Measurements from ENCODE around the gene PPP6R2.
"Not testable (repeated sequence)": the region's sequence is repeated elsewhere in the genome, so short reads cannot be mapped to it uniquely, and the experiment has no call there.

PPP6R2 gene

DNA sequence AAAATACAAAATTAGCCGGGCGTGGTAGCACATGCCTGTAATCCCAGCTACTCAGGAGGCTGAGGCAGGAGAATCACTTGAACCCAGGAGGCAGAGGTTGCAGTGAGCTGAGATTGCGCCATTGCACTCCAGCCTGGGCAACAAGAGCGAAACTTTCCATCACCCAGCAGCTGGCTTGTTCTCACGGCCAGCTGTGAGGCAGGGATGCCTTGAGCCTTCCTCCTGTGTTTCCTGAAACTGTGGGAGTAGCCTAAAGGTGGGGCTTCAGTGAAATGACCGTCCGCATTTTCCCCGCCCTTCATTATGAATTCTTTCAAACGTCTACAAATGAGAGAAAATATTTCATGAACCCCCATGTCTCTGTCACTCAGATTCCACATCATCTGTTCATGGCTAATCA is 65.8 kb downstream of the PPP6R2 start:
- not testable (repeated sequence) for H3K9ac ChIP-seq (ENCODE audit: low read length)
- peaks cover 32% of the 10 kb centered on the region for H3K36me3 ChIP-seq (ENCODE audit: control insufficient read depth, insufficient read depth, low read length)

DNA sequence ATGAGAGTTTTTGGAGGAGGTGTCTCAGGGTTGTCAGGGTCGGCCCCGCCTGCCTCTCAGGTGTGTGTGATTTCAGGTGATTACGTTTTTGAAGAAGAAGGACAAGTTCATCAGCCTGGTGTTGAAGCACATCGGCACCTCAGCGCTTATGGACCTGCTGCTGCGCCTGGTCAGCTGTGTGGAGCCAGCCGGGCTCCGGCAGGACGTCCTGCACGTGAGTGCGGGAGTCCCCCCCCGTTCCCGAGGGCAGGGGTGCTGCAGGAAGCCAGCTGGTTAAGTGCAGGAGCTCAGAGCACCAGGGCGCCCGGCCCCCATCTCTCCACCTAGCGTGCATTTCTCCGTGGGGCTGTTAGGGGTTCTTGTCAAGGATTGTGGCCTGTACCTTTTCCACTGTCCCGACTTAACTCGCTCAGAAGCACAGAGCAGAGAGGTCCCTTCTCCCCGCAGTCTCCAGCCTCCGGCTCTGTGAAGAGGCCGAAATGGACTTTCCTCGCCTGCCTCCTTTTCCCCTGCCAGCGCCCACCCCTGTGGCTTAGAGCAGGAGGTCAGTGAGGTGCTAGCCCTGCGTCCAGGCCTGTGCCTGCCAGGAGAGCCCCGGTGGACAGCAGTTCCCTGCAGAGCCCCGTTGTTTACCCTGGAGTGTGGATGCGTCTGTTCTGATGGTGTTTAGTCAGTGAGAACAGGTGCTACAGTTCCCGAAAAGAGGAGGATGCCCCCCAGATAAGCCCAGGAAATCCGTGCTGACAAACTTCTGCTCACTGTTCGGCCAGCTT is 71.5 kb downstream of the PPP6R2 start:
- Histone ChIP-seq H3K27ac (ENCODE audit: low read depth, low read length) (no peak overlapping the region), H3K4me3 (ENCODE audit: low read depth, low read length) (no peak overlapping the region), H3K9me3 (ENCODE audit: control insufficient read depth, insufficient read depth, low read depth, low read length) (no peaks in the 10 kb centered on the region), H3K4me1 (ENCODE audit: control insufficient read depth, insufficient read depth, low read length) (no peaks in the 10 kb centered on the region), H3K27me3 (ENCODE audit: control insufficient read depth, insufficient read depth, low read length) (no peaks in the 10 kb centered on the region), H3K9ac (ENCODE audit: low read length) (no peak overlapping the region), H3K36me3 (ENCODE audit: control insufficient read depth, insufficient read depth, low read length) (peaks cover 57% of the 10 kb centered on the region)

More for the DNA sequence above, 65.8 kb downstream of the PPP6R2 start:
- H3K27ac ChIP-seq (ENCODE audit: low read depth, low read length); H3K4me3 ChIP-seq (ENCODE audit: low read depth, low read length); H3K4me1 ChIP-seq (ENCODE audit: control insufficient read depth, insufficient read depth, low read length); H3K9me3 ChIP-seq (ENCODE audit: control insufficient read depth, insufficient read depth, low read depth, low read length); H3K27me3 ChIP-seq (ENCODE audit: control insufficient read depth, insufficient read depth, low read length): not testable (repeated sequence)

DNA sequence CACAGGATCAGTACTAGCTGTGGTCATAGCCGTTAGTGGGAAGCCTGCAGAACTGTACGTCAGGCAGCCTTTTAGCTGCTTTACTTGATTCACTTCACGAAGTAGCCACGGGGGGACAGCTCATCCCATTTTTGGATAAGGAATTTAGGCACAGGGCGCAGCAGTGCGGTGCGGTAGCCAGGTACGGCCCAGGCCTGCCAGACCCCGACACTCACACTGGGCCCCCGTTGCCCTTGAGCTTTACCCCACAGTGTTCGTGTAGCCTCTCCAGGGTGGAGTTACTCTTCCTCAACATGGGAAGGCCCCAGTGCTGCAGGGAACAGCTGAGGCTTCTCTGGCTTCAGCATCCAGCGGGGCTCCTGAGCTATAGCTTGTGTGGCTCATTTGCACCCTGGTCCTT is 72.3 kb downstream of the PPP6R2 start:
- Histone ChIP-seq H3K9me3 (ENCODE audit: control insufficient read depth, insufficient read depth, low read depth, low read length) (no peaks in the 10 kb centered on the region), H3K27me3 (ENCODE audit: control insufficient read depth, insufficient read depth, low read length) (no peaks in the 10 kb centered on the region), H3K4me1 (ENCODE audit: control insufficient read depth, insufficient read depth, low read length) (no peaks in the 10 kb centered on the region), H3K4me3 (ENCODE audit: low read depth, low read length) (no peak overlapping the region), H3K36me3 (ENCODE audit: control insufficient read depth, insufficient read depth, low read length) (peaks cover 65% of the 10 kb centered on the region), H3K27ac (ENCODE audit: low read depth, low read length) (no peak overlapping the region), H3K9ac (ENCODE audit: low read length) (no peak overlapping the region)

DNA sequence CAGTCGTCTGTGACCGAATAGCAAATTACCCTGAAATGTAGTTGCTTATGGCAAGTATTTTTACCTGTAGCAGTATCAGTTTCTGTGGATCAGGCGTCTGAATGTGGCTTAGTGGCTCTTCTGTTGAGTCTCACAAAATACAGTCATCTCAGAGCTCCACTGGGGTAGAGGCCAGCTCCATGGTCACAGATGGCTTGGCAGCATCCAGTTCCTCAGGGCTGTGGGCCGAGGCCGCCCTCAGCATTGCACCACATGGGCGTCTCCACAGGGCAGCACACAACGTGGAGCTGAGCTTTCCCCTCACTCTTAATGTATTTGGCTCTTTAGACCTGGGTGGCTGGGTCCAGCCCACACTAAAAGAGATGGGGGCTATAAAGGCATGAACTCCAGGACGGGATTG is 73.9 kb downstream of the PPP6R2 start:
- H3K27ac ChIP-seq (ENCODE audit: low read depth, low read length), result no peak overlapping the region
- no peaks in the 10 kb centered on the region for H3K4me1 ChIP-seq (ENCODE audit: control insufficient read depth, insufficient read depth, low read length)
- no peak overlapping the region for H3K9ac ChIP-seq (ENCODE audit: low read length)
- H3K27me3 ChIP-seq (ENCODE audit: control insufficient read depth, insufficient read depth, low read length), result no peaks in the 10 kb centered on the region
- no peaks in the 10 kb centered on the region for H3K9me3 ChIP-seq (ENCODE audit: control insufficient read depth, insufficient read depth, low read depth, low read length)
- H3K36me3 ChIP-seq (ENCODE audit: control insufficient read depth, insufficient read depth, low read length), result peaks cover 74% of the 10 kb centered on the region
- no peak overlapping the region for H3K4me3 ChIP-seq (ENCODE audit: low read depth, low read length)

GRCh38 chr22:50417411-50418210 is 74.5 kb downstream of the PPP6R2 start:
- no peaks in the 10 kb centered on the region for H3K4me1 ChIP-seq (ENCODE audit: control insufficient read depth, insufficient read depth, low read length)
- H3K27me3 ChIP-seq (ENCODE audit: control insufficient read depth, insufficient read depth, low read length), result no peaks in the 10 kb centered on the region
- H3K4me3 ChIP-seq (ENCODE audit: low read depth, low read length), result no peak overlapping the region
- H3K27ac ChIP-seq (ENCODE audit: low read depth, low read length), result no peak overlapping the region
- peaks cover 80% of the 10 kb centered on the region for H3K36me3 ChIP-seq (ENCODE audit: control insufficient read depth, insufficient read depth, low read length)
- H3K9ac ChIP-seq (ENCODE audit: low read length), result no peak overlapping the region
- H3K9me3 ChIP-seq (ENCODE audit: control insufficient read depth, insufficient read depth, low read depth, low read length), result no peaks in the 10 kb centered on the region

DNA sequence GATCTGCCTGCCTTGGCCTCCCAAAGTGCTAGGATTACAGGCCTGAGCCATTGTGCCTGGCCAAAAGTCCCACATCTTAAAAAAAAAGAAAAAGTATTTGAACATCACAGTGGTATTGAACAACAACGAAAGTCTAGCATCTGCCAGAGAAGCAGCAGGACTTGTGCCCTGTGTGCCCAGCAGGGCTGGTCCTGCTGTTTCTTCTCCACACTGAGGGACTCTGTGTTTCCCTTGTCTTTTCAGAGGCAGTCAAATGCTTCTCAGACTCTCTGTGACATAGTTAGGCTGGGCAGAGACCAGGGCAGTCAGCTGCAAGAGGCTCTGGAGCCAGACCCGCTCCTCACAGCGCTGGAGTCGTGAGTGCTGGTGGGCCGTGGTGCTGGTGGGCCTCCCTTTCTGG is 75.5 kb downstream of the PPP6R2 start:
- H3K9ac ChIP-seq (ENCODE audit: low read length), result no peak overlapping the region
- no peaks in the 10 kb centered on the region for H3K9me3 ChIP-seq (ENCODE audit: control insufficient read depth, insufficient read depth, low read depth, low read length)
- H3K4me3 ChIP-seq (ENCODE audit: low read depth, low read length), result no peak overlapping the region
- no peaks in the 10 kb centered on the region for H3K4me1 ChIP-seq (ENCODE audit: control insufficient read depth, insufficient read depth, low read length)
- H3K27me3 ChIP-seq (ENCODE audit: control insufficient read depth, insufficient read depth, low read length), result no peaks in the 10 kb centered on the region
- H3K36me3 ChIP-seq (ENCODE audit: control insufficient read depth, insufficient read depth, low read length), result peaks cover 88% of the 10 kb centered on the region
- no peak overlapping the region for H3K27ac ChIP-seq (ENCODE audit: low read depth, low read length)

DNA sequence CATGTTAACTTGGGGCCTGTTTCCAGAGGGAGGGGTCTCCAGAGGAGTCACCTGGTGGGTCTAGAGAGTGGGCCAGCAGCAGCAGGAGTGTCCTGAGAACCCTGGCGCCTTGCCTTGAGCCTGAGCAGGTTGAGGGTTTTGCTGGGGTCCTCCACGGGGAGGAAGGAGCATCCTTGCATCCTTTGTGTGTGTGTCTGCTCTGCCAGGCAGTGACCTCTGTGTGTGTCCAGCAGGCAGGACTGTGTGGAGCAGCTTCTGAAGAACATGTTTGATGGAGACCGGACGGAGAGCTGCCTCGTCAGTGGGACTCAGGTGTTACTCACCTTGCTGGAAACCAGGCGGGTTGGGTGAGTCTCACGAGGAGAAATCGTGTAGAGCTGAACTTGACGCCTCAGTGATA is 76.0 kb downstream of the PPP6R2 start:
- Histone ChIP-seq H3K4me3 (ENCODE audit: low read depth, low read length) (no peak overlapping the region), H3K9me3 (ENCODE audit: control insufficient read depth, insufficient read depth, low read depth, low read length) (no peaks in the 10 kb centered on the region), H3K4me1 (ENCODE audit: control insufficient read depth, insufficient read depth, low read length) (no peaks in the 10 kb centered on the region), H3K9ac (ENCODE audit: low read length) (no peak overlapping the region), H3K36me3 (ENCODE audit: control insufficient read depth, insufficient read depth, low read length) (peaks cover 88% of the 10 kb centered on the region), H3K27ac (ENCODE audit: low read depth, low read length) (no peak overlapping the region), H3K27me3 (ENCODE audit: control insufficient read depth, insufficient read depth, low read length) (no peaks in the 10 kb centered on the region)

DNA sequence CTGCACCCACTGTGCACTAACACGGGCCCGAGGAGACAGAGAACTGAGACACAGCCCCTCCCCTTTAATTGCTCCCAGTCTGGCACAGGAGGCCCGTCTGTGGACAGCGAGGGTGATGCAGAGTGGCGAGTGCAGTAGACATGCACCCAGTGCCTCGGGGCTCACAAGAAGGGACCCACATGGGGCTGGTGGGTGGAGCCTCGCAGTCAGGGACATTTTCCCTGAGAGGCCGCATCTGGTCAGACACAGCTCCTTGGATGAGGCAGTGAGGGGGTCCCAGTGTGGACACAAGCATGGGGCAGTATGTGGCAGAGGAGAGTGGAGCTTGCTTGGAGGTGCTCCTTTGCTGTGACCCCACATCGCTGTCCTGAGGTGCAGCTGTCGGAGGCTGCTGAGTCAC is 76.9 kb downstream of the PPP6R2 start:
- no peak overlapping the region for H3K9ac ChIP-seq (ENCODE audit: low read length)
- H3K27me3 ChIP-seq (ENCODE audit: control insufficient read depth, insufficient read depth, low read length), result no peaks in the 10 kb centered on the region

DNA sequence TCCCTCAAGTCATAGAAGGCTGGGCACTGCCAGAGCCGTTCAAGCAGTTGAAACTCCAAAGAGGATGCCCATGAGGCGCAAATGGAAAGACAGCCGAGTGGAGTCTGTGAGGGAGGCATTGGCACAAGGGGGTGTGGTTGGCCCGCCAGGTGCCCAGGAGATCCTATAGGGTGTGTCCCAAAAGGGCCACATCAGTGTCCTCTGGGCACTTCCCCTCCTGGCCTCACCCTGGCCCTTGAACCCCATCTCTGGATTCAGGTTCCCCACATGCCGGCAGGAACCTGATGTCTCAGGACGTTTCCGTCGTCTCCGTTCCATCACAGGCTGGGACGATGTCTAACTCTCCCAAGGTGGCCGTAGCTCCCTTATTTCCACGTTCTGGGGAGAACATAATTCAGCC is 77.5 kb downstream of the PPP6R2 start:
- Histone ChIP-seq H3K36me3 (ENCODE audit: control insufficient read depth, insufficient read depth, low read length) (peaks cover 87% of the 10 kb centered on the region), H3K9me3 (ENCODE audit: control insufficient read depth, insufficient read depth, low read depth, low read length) (no peaks in the 10 kb centered on the region), H3K4me1 (ENCODE audit: control insufficient read depth, insufficient read depth, low read length) (no peaks in the 10 kb centered on the region), H3K4me3 (ENCODE audit: low read depth, low read length) (no peak overlapping the region), H3K27ac (ENCODE audit: low read depth, low read length) (no peak overlapping the region), H3K27me3 (ENCODE audit: control insufficient read depth, insufficient read depth, low read length) (no peaks in the 10 kb centered on the region), H3K9ac (ENCODE audit: low read length) (no peak overlapping the region)

More for the DNA sequence above, 76.9 kb downstream of the PPP6R2 start:
- H3K36me3 ChIP-seq (ENCODE audit: control insufficient read depth, insufficient read depth, low read length), result peaks cover 87% of the 10 kb centered on the region
- H3K9me3 ChIP-seq (ENCODE audit: control insufficient read depth, insufficient read depth, low read depth, low read length), result no peaks in the 10 kb centered on the region
- H3K4me3 ChIP-seq (ENCODE audit: low read depth, low read length), result no peak overlapping the region
- H3K27ac ChIP-seq (ENCODE audit: low read depth, low read length), result no peak overlapping the region
- H3K4me1 ChIP-seq (ENCODE audit: control insufficient read depth, insufficient read depth, low read length), result no peaks in the 10 kb centered on the region

- no peaks in the 10 kb centered on the region for H3K9me3 ChIP-seq (ENCODE audit: control insufficient read depth, insufficient read depth, low read depth, low read length)
- H3K36me3 ChIP-seq (ENCODE audit: control insufficient read depth, insufficient read depth, low read length), result peaks cover 73% of the 10 kb centered on the region
- no peak overlapping the region for H3K4me3 ChIP-seq (ENCODE audit: low read depth, low read length)
- H3K9ac ChIP-seq (ENCODE audit: low read length), result no peak overlapping the region
- H3K27me3 ChIP-seq (ENCODE audit: control insufficient read depth, insufficient read depth, low read length), result no peaks in the 10 kb centered on the region
- no peaks in the 10 kb centered on the region for H3K4me1 ChIP-seq (ENCODE audit: control insufficient read depth, insufficient read depth, low read length)
- H3K27ac ChIP-seq (ENCODE audit: low read depth, low read length), result no peak overlapping the region
Measured at GRCh38 chr22:50422046-50422445, 78.9 kb downstream of the PPP6R2 start.

Data from HUES6 (cell line).